Activated CD4-positive, alpha-beta memory T cell treated with anti-CD3 and anti-CD28 coated beads for 36 hours (primary cell): ENCODE data around the gene LY6G6D. TPM values are rescaled to one million over a fixed set of nuclear protein-coding genes. Genes with fewer than 3 reads are reported as not detected.
A peak's percentile ranks its signal among the peaks of the same experiment; 100 is the strongest.

Experiments
- CTCF ChIA-PET: fragments of 350-600 bp; sonication (Branson Sonifier 250); formaldehyde crosslinking; loops from one replicate; lab custom pipeline; 2021; ENCODE audit warnings: antibody characterized with exemption, inconsistent platforms; lab: Charles Lee
- POLR2A ChIA-PET: fragments of 350-600 bp; sonication (Branson Sonifier 250); formaldehyde crosslinking; loops from one replicate; lab custom pipeline; 2021; ENCODE audit warnings: antibody characterized with exemption; lab: Charles Lee
- DNase-seq: peaks from one replicate; pipeline ENCODE4 v3.0.0-alpha.2; 2020
- H3K27ac Mint-ChIP-seq: one replicate; pipeline ENCODE4 v1.8.0; 2021; ENCODE audit warnings: mixed read lengths
- H3K27me3 Mint-ChIP-seq: one replicate; pipeline ENCODE4 v1.8.0; 2021; ENCODE audit warnings: mixed read lengths
- H3K36me3 Mint-ChIP-seq: one replicate; pipeline ENCODE4 v1.8.0; 2021; ENCODE audit warnings: mixed read lengths
- H3K4me1 Mint-ChIP-seq: one replicate; pipeline ENCODE4 v1.8.0; 2021; ENCODE audit warnings: low read depth, mixed read lengths
- H3K4me3 Mint-ChIP-seq: one replicate; pipeline ENCODE4 v1.8.0; 2021; ENCODE audit warnings: mild to moderate bottlenecking, mixed read lengths
- H3K9me3 Mint-ChIP-seq: one replicate; pipeline ENCODE4 v1.8.0; 2021; ENCODE audit warnings: mixed read lengths
- intact Hi-C: fragments of 100-400 bp; cut with micrococcal nuclease; formaldehyde crosslinking; loops from one replicate; pipeline ENCODE4 v1.15.1; 2023
- total RNA-seq, 2 experiments: library from RNA; stranded (reverse); gene quantifications; one replicate each; pipeline ENCODE4 v1.2.3, GENCODE V29; 2021

The LY6G6D gene, protein sequence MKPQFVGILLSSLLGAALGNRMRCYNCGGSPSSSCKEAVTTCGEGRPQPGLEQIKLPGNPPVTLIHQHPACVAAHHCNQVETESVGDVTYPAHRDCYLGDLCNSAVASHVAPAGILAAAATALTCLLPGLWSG
- total RNA-seq, result not detected

DNA sequence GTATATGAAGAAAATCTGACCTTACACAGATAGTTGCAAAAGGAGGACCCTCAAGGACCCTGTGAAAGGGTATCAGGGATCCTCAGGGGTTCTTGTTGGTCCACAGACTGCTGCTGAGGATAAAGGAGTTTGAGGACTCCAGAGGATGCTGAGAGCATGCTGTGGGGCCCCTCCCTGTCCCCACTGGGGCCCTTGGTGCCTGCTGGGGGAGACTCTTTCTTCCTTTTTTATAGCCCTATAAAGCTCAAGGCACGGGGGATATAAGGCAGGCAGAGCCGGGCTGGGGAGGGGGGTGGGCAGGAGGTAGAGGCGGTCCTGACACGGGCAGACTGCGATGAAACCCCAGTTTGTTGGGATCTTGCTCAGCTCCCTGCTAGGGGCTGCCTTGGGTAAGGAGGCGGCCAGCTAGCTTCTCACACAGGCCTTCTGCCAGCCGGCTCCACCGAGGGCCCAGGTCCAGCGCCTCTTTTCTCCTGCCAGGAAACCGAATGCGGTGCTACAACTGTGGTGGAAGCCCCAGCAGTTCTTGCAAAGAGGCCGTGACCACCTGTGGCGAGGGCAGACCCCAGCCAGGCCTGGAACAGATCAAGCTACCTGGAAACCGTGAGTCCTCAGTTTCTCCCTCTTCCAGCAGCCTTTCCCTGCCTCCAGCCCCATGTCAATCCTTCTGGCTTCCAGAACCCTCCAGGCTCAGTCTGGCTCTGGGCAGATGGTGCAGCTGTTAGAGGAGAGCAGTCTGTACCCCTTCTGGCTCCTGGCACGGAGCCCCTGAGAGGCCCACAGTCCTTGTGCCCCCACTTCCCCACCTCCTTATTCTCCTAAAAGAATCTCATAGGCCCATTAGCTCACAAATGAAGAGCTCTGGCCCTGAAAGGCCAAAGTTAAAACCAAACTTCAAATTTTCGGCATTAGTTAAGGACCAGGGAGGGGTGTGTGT lies at the start of gene LY6G6D:
Gene LY6G6D, plus strand, starts transcription at position 327 of the 937 bp plus-strand sequence. Its CDS starts 8 bp downstream, at position 335.
- Mint-ChIP-seq H3K27ac (no peak within 1 kb of the TSS), H3K27me3 (no peaks in the 10 kb centered on the region), H3K4me3 (no peak within 1 kb of the TSS), H3K4me1 (peaks cover 2% of the 10 kb centered on the region), H3K9me3 (no peaks in the 10 kb centered on the region), H3K36me3 (no peaks in the 10 kb centered on the region)
- intact Hi-C loops, result no loop called here
- ChIA-PET CTCF (interaction anchor here (1.1 to 1.4 kb wide), 3 partner anchors 14 to 115 kb away, joined by 3 to 5 read pairs (median 3); no protein-coding TSS in a partner anchor), POLR2A (no interaction called here)
- DNase-seq, result no peak

DNA sequence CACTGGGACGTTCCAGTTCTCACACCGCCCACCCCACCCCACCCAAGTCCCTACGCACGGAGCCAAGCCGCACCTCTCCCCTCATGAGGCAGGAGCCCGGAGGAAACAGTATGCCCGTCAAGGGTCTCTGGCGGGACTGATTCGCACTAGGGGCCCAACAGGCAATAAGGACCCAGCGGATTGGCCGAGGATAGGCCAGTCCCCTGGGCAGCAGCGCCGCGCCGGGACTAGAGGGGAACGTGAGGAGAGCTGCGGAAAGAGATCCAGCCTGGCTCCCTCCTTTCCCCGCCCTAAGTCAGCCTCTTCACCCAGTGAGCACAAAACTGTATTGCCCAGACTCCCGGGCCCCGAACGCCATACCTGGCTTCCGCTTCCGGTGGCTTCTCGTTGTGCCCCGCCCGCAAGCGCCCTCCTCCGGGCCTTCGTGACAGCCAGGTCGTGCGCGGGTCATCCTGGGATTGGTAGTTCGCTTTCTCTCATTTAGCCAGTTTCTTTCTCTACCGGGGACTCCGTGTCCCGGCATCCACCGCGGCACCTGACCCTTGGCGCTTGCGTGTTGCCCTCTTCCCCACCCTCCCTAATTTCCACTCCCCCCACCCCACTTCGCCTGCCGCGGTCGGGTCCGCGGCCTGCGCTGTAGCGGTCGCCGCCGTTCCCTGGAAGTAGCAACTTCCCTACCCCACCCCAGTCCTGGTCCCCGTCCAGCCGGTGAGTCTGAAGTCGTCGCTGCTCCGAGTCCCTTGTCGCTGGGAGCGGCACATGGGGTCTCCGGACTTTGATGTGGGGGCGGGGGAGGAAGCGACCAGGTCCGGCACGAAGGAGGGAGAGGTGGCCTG lies 49.4 kb upstream of the LY6G6D start, which contains the start of gene CSNK2B:
Gene CSNK2B, plus strand, starts transcription at position 580 of the 836 bp plus-strand sequence. CDS start 752 bp downstream, outside the sequence.
- no peaks in the 10 kb centered on the region for H3K9me3 Mint-ChIP-seq
- ChIA-PET POLR2A (interaction anchor here (0.6 to 6.0 kb wide), 12 partner anchors 12 to 197 kb away, joined by 3 to 92 read pairs (median 4); partner anchors contain the start of genes APOM, BAG6, CLIC1 and DDX39B), CTCF (interaction anchor here (1.0 to 1.1 kb wide), 2 partner anchors 24 to 73 kb away, joined by 3 to 4 read pairs; no protein-coding TSS in a partner anchor)
- intact Hi-C loops, result loop anchor here (1.0 to 2.0 kb wide), 10 partner anchors 13 to 293 kb away; partner anchors contain the start of genes ABHD16A, BAG6, EHMT2 and HSPA1B
- DNase-seq, result peak; percentile 99
- peak within 1 kb of the TSS; percentile 95 for H3K27ac Mint-ChIP-seq
- peak within 1 kb of the TSS; percentile 88 for H3K4me3 Mint-ChIP-seq
- peaks cover 61% of the 10 kb centered on the region for H3K4me1 Mint-ChIP-seq
- peaks cover 66% of the 10 kb centered on the region for H3K36me3 Mint-ChIP-seq
- H3K27me3 Mint-ChIP-seq, result no peaks in the 10 kb centered on the region

DNA sequence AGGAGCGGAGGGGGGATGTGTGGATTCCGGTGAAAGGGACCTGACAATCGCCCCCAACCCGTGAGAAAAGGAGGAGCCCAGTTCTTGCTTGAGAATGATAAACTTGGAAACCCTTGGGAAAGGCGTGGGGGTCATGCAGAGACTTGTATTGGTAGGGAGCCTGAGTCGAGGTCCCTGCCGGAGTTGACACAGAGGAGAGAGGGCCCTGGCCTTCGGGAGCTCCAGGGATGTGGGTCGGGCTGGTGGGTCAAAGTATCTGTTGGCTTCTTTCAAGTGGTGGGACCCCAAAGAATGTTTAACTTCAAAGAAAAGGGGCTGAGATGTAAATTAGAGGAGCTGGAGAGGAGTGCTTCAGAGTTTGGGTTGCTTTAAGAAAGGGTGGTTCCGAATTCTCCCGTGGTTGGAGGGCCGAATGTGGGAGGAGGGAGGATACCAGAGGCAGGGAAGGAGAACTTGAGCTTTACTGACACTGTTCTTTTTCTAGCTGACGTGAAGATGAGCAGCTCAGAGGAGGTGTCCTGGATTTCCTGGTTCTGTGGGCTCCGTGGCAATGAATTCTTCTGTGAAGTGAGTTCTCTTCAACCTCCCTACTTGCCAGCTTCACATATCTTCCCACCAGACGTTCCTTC lies 48.7 kb upstream of the LY6G6D start:
- intact Hi-C loops, result no loop called here
- H3K27me3 Mint-ChIP-seq, result no peaks in the 10 kb centered on the region
- peak overlapping the region; percentile 88 for H3K4me3 Mint-ChIP-seq
- POLR2A ChIA-PET, result no interaction called here
- peaks cover 54% of the 10 kb centered on the region for H3K4me1 Mint-ChIP-seq
- DNase-seq, result no peak
- H3K27ac Mint-ChIP-seq, result peak overlapping the region; percentile 95
- CTCF ChIA-PET, result no interaction called here
- H3K36me3 Mint-ChIP-seq, result peaks cover 67% of the 10 kb centered on the region
- no peaks in the 10 kb centered on the region for H3K9me3 Mint-ChIP-seq

DNA sequence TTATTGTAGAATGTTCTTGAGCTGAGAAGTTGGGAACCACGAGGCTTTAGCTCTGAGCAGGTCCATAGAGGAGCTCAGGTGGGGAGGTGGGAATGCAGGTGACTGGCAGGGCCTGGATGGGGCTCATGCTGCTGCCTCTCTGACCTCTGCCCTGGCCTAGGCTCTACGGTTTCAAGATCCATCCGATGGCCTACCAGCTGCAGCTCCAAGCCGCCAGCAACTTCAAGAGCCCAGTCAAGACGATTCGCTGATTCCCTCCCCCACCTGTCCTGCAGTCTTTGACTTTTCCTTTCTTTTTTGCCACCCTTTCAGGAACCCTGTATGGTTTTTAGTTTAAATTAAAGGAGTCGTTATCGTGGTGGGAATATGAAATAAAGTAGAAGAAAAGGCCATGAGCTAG lies 45.5 kb upstream of the LY6G6D start, which contains the start of gene LY6G5B:
Gene LY6G5B, plus strand, starts transcription at position 301 of the 400 bp plus-strand sequence. CDS start 975 bp downstream, outside the sequence.
- peaks cover 31% of the 10 kb centered on the region for H3K4me1 Mint-ChIP-seq
- POLR2A ChIA-PET, result interaction anchor here (0.6 kb wide), 1 partner anchor 45 kb away, joined by 3 read pairs; no protein-coding TSS in a partner anchor
- H3K36me3 Mint-ChIP-seq, result peaks cover 52% of the 10 kb centered on the region
- H3K27me3 Mint-ChIP-seq, result no peaks in the 10 kb centered on the region
- CTCF ChIA-PET, result interaction anchor here (0.9 kb wide), 1 partner anchor 11 kb away, joined by 3 read pairs; the partner anchor contains the start of gene LY6G5C
- intact Hi-C loops, result no loop called here
- H3K9me3 Mint-ChIP-seq, result no peaks in the 10 kb centered on the region
- no peak within 1 kb of the TSS for H3K4me3 Mint-ChIP-seq
- DNase-seq, result no peak
- H3K27ac Mint-ChIP-seq, result peak within 1 kb of the TSS; percentile 11

DNA sequence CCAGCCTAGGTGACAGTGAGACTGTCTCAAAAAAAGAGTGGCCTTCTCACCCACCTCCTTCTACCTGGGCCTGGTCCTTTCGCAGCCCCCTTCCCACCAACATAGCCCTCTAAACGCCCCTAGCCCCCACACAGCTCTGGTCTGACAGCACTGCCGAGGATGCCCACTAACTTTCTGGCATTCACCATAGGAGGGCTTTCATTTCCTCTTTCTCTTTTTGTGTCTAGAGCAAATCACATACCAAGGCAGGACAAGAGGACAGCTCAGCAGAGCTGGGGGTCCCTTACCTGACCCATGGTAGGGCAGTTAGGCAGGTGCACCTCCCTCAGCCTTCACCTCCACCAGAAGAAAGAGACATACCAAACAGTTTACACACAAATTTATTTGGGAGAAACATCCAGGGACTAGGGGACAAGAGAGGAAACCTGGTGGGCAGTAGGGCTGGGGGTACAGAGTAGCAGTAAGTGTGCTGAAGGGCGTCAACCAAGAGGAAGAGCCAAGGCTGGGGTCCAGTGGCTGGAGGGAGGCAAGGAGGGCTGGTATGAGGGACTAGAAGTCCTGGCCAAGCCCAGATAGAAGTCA lies 38.7 kb upstream of the LY6G6D start:
- Mint-ChIP-seq H3K36me3 (peaks cover 12% of the 10 kb centered on the region), H3K9me3 (no peaks in the 10 kb centered on the region), H3K4me1 (peaks cover 10% of the 10 kb centered on the region), H3K27ac (no peak overlapping the region), H3K4me3 (no peak overlapping the region), H3K27me3 (no peaks in the 10 kb centered on the region)
- intact Hi-C loops, result no loop called here
- DNase-seq, result no peak
- POLR2A ChIA-PET, result no interaction called here
- CTCF ChIA-PET, result no interaction called here

DNA sequence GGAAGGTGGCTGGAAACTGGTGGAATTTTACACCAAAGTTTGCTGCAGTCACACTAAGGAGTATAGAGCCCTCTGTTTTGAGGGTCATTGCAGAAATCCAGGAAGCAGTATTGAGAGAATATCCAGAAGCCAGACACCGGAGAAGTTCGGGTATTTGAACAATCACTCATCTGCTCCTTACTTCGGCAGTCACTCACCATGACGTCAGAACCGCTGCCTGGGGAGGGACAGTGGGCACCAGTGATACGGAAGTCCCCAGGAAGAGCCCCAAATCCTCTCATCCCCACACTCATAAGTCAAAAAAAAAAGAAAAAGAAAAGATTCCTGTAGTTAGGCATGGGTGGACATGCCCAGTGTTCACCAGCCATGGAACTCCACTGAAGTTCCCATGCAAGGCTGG lies 38.2 kb upstream of the LY6G6D start:
- peaks cover 15% of the 10 kb centered on the region for H3K4me1 Mint-ChIP-seq
- H3K27ac Mint-ChIP-seq, result no peak overlapping the region
- POLR2A ChIA-PET, result no interaction called here
- CTCF ChIA-PET, result no interaction called here
- no peaks in the 10 kb centered on the region for H3K27me3 Mint-ChIP-seq
- peaks cover 11% of the 10 kb centered on the region for H3K36me3 Mint-ChIP-seq
- no peaks in the 10 kb centered on the region for H3K9me3 Mint-ChIP-seq
- intact Hi-C loops, result no loop called here
- no peak for DNase-seq
- no peak overlapping the region for H3K4me3 Mint-ChIP-seq

DNA sequence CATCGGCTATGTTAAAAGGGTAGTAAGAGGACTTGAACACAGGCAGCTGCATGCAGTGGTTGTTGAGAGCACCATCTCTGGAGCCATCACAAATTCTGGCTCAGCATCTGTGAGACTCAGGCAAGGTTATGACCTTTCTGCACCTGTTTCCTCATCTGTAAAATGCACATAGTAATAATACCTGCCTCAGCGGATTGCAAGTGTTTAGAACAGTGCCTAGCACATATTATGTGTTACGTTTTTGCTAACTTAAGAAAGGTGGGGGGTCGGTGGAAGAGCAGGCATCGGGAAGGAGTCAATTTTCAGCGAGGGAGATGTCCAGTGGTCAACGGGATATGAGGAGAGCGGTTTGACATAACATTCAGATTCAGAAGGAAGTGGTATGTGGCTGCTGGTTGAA lies 37.2 kb upstream of the LY6G6D start:
- Mint-ChIP-seq H3K27me3 (no peaks in the 10 kb centered on the region), H3K4me3 (no peak overlapping the region), H3K9me3 (no peaks in the 10 kb centered on the region), H3K4me1 (peaks cover 15% of the 10 kb centered on the region), H3K36me3 (peaks cover 4% of the 10 kb centered on the region), H3K27ac (no peak overlapping the region)
- intact Hi-C loops, result no loop called here
- ChIA-PET CTCF (interaction anchor here (0.6 to 1.2 kb wide), 2 partner anchors 113 to 229 kb away, joined by 3 to 4 read pairs; no protein-coding TSS in a partner anchor), POLR2A (no interaction called here)
- no peak for DNase-seq

DNA sequence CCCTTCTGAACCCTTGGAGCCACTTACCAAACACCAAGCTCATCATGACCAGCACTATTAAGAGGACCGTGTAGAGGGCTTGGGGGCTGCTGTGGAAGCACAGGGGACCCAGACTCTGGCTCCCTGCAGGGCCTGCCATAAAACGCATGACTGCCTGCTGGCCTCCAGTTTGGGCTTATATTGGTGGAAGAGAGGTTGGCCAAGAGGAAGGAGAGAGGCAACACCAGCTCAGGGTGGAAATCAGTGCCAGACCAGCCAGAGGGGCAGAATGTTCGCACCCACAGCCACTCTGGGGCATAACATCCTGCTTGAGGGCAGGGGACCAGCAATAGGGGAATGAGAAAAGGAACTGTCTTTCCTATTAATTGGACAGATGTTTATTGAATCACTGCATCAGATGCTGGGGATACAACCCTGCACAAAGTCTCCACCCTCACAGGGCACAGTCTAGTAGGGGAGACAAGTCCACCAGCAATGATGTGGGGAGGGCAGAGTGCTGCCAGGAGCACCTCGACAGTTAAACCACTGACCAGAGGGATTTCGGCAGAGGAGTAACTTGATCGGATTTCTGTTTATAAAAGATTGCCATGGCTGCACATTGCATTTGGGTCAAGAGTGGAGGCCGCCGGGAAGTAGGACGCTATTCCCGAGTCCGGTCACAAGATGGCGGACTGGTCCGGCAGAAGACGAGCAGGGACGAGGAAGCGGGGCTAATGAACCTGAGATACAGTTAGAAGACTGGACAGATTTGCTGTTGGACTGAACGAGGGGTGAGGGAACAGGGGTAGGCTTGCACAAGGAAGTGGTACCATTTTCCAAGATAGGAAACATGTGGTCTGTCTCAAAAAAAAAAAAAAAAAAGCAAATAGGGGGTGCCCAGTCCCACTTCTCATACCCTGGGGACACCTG lies 34.7 kb upstream of the LY6G6D start, which contains the start of gene LY6G5C:
Gene LY6G5C, minus strand, starts transcription at position 842 of the 909 bp plus-strand sequence. Its CDS starts 694 bp downstream, at position 148.
- Mint-ChIP-seq H3K4me1 (peaks cover 15% of the 10 kb centered on the region), H3K27ac (peak within 1 kb of the TSS; percentile 44), H3K36me3 (no peaks in the 10 kb centered on the region), H3K9me3 (no peaks in the 10 kb centered on the region), H3K27me3 (no peaks in the 10 kb centered on the region), H3K4me3 (peak within 1 kb of the TSS; percentile 76)
- CTCF ChIA-PET, result interaction anchor here (0.7 to 1.5 kb wide), 17 partner anchors 9 to 279 kb away, joined by 3 to 10 read pairs (median 3); partner anchors contain the start of genes MSH5, NELFE and SKIC2
- DNase-seq, result peak; percentile 82
- POLR2A ChIA-PET, result interaction anchor here (0.8 to 1.0 kb wide), 3 partner anchors 16 to 89 kb away, joined by 3 read pairs; partner anchors contain the start of gene GPANK1
- intact Hi-C loops, result loop anchor here (1.0 to 5.0 kb wide), 3 partner anchors 58 to 272 kb away; no protein-coding TSS in a partner anchor

DNA sequence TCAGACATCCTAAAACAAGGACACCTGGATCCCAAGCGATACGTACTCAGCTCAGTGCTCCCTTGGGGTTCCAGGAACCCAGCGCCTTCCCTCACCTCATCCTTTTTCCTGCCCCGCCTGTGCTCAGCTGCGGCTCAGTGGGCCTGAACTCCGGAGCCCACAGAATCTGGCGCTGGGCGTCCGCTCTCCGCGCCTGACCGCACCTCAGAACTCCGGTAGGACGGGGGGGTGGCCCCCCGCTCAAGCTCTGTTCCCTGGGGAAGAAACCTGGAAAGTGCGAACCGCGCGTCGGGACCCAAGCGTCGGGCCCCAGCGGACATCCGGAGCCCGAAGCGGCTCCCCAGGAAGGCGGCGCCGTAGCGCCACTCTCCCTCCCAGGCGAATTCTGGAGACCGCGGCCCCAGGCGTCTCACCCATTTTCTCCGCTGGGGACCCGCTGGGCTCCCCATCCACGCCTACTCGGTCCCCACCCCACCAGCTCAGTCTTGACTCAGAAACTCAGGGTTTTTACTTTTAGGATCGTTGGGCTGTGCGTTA lies 33.9 kb upstream of the LY6G6D start:
- Mint-ChIP-seq H3K4me3 (peak overlapping the region; percentile 76), H3K27ac (peak overlapping the region; percentile 44), H3K4me1 (peaks cover 15% of the 10 kb centered on the region), H3K36me3 (peaks cover 2% of the 10 kb centered on the region), H3K9me3 (no peaks in the 10 kb centered on the region), H3K27me3 (no peaks in the 10 kb centered on the region)
- intact Hi-C loops, result loop anchor here (2.0 to 5.0 kb wide), 2 partner anchors 58 to 271 kb away; no protein-coding TSS in a partner anchor
- CTCF ChIA-PET, result interaction anchor here (0.7 to 1.5 kb wide), 14 partner anchors 8 to 278 kb away, joined by 3 to 10 read pairs (median 4); partner anchors contain the start of genes MSH5, NELFE and SKIC2
- peak; percentile 67 for DNase-seq
- POLR2A ChIA-PET, result interaction anchor here (0.5 to 1.0 kb wide), 4 partner anchors 17 to 124 kb away, joined by 3 read pairs; partner anchors contain the start of gene GPANK1
